NCI-H446 (cell line): ENCODE data around the gene MVK.

ENCODE experiments used
- DNase-seq, 2 experiments: peaks; one replicate each; lab custom pipeline; 2025; lab: John Stamatoyannopoulos, UW

The MVK gene

GRCh38 chr12:109573029-109573913 lies at the start of gene MVK, which contains the start of gene MMAB:
TSS of gene MVK (plus strand) at chr12:109573794. CDS start at chr12:109574823, 1,029 bp downstream.
TSS of gene MMAB (minus strand) at chr12:109573504. CDS start at chr12:109573480, 24 bp downstream.
- peak; percentile 95 to 99 for DNase-seq

- DNase-seq, result no peak
These were observed 48.9 kb upstream of the MVK start for GRCh38 chr12:109524466-109525278.

- no peak for DNase-seq
These were observed 48.4 kb upstream of the MVK start for GRCh38 chr12:109525279-109525585.

- no peak for DNase-seq
These were observed 46.0 kb upstream of the MVK start for GRCh38 chr12:109527489-109528123.

GRCh38 chr12:109529691-109530640 lies 43.6 kb upstream of the MVK start:
- DNase-seq, result no peak

- DNase-seq, result no peak
These were observed 42.2 kb upstream of the MVK start for GRCh38 chr12:109531411-109531810.

GRCh38 chr12:109532721-109533486 lies 40.7 kb upstream of the MVK start:
- DNase-seq, result no peak

GRCh38 chr12:109533487-109533740 lies 40.2 kb upstream of the MVK start:
- no peak for DNase-seq

- DNase-seq, result no peak
These were observed 39.1 kb upstream of the MVK start for GRCh38 chr12:109534456-109534855.

GRCh38 chr12:109535231-109535862 lies 38.2 kb upstream of the MVK start:
- no peak for DNase-seq

- DNase-seq, result no peak
These were observed 37.7 kb upstream of the MVK start for GRCh38 chr12:109535863-109536250.

- DNase-seq, result no peak
These were observed 36.5 kb upstream of the MVK start for GRCh38 chr12:109537136-109537535.

- DNase-seq, result no peak
These were observed 35.3 kb upstream of the MVK start for GRCh38 chr12:109538191-109538863.

- no peak for DNase-seq
These were observed 34.1 kb upstream of the MVK start for GRCh38 chr12:109539508-109539907.

GRCh38 chr12:109540526-109541412 lies 32.8 kb upstream of the MVK start:
- no peak for DNase-seq

- no peak for DNase-seq
These were observed 32.2 kb upstream of the MVK start for GRCh38 chr12:109541413-109541726.

- DNase-seq, result no peak
These were observed 31.6 kb upstream of the MVK start for GRCh38 chr12:109542014-109542413.

- no peak for DNase-seq
These were observed 30.7 kb upstream of the MVK start for GRCh38 chr12:109542876-109543275.

GRCh38 chr12:109544955-109545531 lies 28.6 kb upstream of the MVK start:
- peak in 1 of 2 experiments; percentile 31 for DNase-seq
